OCI-LY1 (cell line): ENCODE measurements around the gene MRC2.

ENCODE experiments used
- H2AFZ ChIP-seq: fragments of 200-600 bp; sonication (generic), shearing (Covaris generic); 2 replicates; pipeline ENCODE4 v1.6.0; 2014; ENCODE audit warnings: antibody characterized with exemption, mild to moderate bottlenecking, low read length
- H3F3A ChIP-seq: fragments of 200-600 bp; sonication (generic), shearing (Covaris generic); 2 replicates; pipeline ENCODE4 v1.6.0; 2014; ENCODE audit warnings: mild to moderate bottlenecking, antibody characterized with exemption, low read length, moderate library complexity; ENCODE audit not compliant: insufficient read depth
- H3K27ac ChIP-seq: fragments of 200-600 bp; sonication (generic); 2 replicates; pipeline ENCODE4 v1.5.1; 2014; ENCODE audit warnings: low read length, mixed run types, mild to moderate bottlenecking, low read depth; ENCODE audit not compliant: poor library complexity, severe bottlenecking
- H3K27me3 ChIP-seq: fragments of 200-600 bp; sonication (generic); 2 replicates; pipeline ENCODE4 v1.6.0; 2014; ENCODE audit warnings: antibody characterized with exemption, mild to moderate bottlenecking, low read length, moderate library complexity; ENCODE audit not compliant: insufficient read depth
- H3K36me3 ChIP-seq: fragments of 200-600 bp; sonication (generic); 2 replicates; pipeline ENCODE4 v1.6.1; 2014; ENCODE audit warnings: mild to moderate bottlenecking, antibody characterized with exemption, low read length, moderate library complexity, mixed read lengths; ENCODE audit not compliant: insufficient read depth
- H3K4me1 ChIP-seq: fragments of 200-600 bp; sonication (generic); 2 replicates; pipeline ENCODE4 v1.5.1; 2014; ENCODE audit warnings: mild to moderate bottlenecking, low read length, moderate library complexity; ENCODE audit not compliant: insufficient read depth, severe bottlenecking
- H3K4me2 ChIP-seq: fragments of 200-600 bp; sonication (generic), shearing (Covaris generic); 2 replicates; pipeline ENCODE4 v1.6.1; 2014; ENCODE audit warnings: low read length
- H3K4me3 ChIP-seq: fragments of 200-600 bp; sonication (generic); 2 replicates; pipeline ENCODE4 v1.5.1; 2014; ENCODE audit warnings: low read length, low read depth, mild to moderate bottlenecking, mixed read lengths; ENCODE audit not compliant: poor library complexity, severe bottlenecking
- H3K79me2 ChIP-seq: fragments of 200-600 bp; shearing (Covaris generic); 2 replicates; pipeline ENCODE4 v1.6.1; 2016; ENCODE audit warnings: mixed run types, low read length, mixed read lengths; ENCODE audit not compliant: insufficient read depth
- H3K9ac ChIP-seq: fragments of 200-600 bp; sonication (generic), shearing (Covaris generic); 2 replicates; pipeline ENCODE4 v1.6.1; 2014; ENCODE audit warnings: mild to moderate bottlenecking, low read length, mixed read lengths
- H3K9me2 ChIP-seq: fragments of 200-600 bp; sonication (generic), shearing (Covaris generic); 2 replicates; pipeline ENCODE4 v1.6.1; 2014; ENCODE audit warnings: low read depth, mild to moderate bottlenecking, low read length, mixed read lengths
- H3K9me3 ChIP-seq: fragments of 200-600 bp; shearing (Covaris generic); 2 replicates; pipeline ENCODE4 v1.6.1; 2014; ENCODE audit warnings: low read length, mixed read lengths
- H4K20me1 ChIP-seq: fragments of 200-600 bp; sonication (generic), shearing (Covaris generic); 2 replicates; pipeline ENCODE4 v1.6.0; 2016; ENCODE audit warnings: mild to moderate bottlenecking, low read length; ENCODE audit not compliant: insufficient read depth
- EZH2 ChIP-seq: fragments of 200-600 bp; sonication (generic), shearing (Covaris generic); IDR thresholded peaks from 2 replicates; pipeline ENCODE4 v1.8.0; 2017; ENCODE audit warnings: borderline replicate concordance, mixed run types, mild to moderate bottlenecking, antibody characterized with exemption, low read length, moderate library complexity, mixed read lengths
- TF ChIP-seq, protein P1 (sequence below): fragments of 200-600 bp; sonication (generic), shearing (Covaris generic); IDR thresholded peaks from 2 replicates; pipeline ENCODE4 v1.5.1; 2017; ENCODE audit warnings: mild to moderate bottlenecking, antibody characterized with exemption, low read length, moderate library complexity, mixed read lengths

Gene MRC2

DNA sequence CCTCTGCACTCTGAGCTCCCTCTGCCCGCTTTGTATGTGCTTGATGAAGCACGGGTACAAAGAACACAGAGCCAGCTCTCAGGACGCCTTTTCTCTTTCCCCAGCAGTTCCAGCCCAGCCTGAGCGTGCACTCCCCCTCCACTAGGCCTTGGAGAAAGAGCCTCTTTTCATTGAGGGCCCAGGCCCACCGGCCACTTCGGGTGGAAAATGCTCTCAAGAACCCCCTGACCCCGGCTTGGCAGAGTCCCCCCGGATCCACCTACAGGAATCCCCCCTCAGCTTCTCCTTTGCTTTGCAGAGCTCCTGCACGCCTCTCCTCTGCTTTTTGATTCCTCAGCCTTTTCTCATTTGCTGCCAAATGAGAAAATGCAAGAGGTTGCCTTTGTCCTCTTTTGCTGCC, 30.2 kb downstream of the MRC2 start:
- Histone ChIP-seq H3K9me2 (no peaks in the 10 kb centered on the region), H3F3A (no peaks in the 10 kb centered on the region), H3K4me3 (no peak overlapping the region), H3K9ac (no peak overlapping the region), H3K4me2 (no peak overlapping the region), H3K4me1 (peaks cover 10% of the 10 kb centered on the region), H3K9me3 (peaks cover 3% of the 10 kb centered on the region; the same call in 1 of the 2 replicates), H3K27ac (no peak overlapping the region), H3K79me2 (no peaks in the 10 kb centered on the region), H3K36me3 (no peaks in the 10 kb centered on the region), H2AFZ (no peak overlapping the region), H3K27me3 (no peaks in the 10 kb centered on the region; the same call in 1 of the 2 replicates), H4K20me1 (no peaks in the 10 kb centered on the region)
- TF ChIP-seq, protein P1, sequence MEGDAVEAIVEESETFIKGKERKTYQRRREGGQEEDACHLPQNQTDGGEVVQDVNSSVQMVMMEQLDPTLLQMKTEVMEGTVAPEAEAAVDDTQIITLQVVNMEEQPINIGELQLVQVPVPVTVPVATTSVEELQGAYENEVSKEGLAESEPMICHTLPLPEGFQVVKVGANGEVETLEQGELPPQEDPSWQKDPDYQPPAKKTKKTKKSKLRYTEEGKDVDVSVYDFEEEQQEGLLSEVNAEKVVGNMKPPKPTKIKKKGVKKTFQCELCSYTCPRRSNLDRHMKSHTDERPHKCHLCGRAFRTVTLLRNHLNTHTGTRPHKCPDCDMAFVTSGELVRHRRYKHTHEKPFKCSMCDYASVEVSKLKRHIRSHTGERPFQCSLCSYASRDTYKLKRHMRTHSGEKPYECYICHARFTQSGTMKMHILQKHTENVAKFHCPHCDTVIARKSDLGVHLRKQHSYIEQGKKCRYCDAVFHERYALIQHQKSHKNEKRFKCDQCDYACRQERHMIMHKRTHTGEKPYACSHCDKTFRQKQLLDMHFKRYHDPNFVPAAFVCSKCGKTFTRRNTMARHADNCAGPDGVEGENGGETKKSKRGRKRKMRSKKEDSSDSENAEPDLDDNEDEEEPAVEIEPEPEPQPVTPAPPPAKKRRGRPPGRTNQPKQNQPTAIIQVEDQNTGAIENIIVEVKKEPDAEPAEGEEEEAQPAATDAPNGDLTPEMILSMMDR: no peak
- TF ChIP-seq EZH2: no peak

DNA sequence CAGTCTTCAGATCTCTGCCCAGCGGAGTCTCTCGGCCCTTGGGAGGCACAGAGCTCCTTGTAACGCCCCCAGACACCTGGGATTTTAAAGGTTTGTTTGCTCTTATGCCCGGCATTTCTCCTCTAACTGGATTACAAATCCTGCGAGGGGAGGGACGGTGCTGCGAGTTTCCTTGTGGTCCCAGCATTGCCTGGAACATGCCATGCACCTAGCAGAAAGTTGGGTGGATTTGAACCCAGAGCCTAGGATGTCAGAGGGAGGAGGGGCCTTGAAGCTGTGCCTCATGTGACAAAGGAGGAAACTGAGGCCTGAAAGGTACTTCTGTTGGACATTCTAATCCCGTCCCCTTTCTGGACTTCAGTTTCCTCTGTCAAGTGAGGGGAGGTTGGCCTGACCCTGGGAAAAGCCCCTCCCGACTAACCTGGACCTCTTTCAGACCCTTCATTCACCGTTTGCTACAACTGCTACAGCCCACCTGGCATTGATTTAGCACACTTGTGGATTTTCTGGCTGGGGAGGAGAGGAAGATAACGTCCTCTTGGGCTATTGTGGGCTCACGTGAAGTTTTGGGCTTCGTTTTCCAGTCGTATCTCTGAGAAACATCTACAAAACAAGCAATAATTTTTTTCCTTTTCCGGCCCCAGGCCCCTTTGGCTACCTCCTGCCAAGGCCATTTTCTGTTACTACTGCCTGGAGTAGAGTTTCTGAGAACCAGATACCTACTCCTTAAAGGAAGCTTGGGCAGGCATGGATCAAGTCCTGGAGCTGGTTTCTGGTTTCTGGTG, 30.9 kb downstream of the MRC2 start:
- Histone ChIP-seq H2AFZ (no peak overlapping the region), H4K20me1 (no peaks in the 10 kb centered on the region), H3K4me1 (peaks cover 3% of the 10 kb centered on the region), H3K27ac (no peak overlapping the region), H3K79me2 (no peaks in the 10 kb centered on the region), H3K4me3 (no peak overlapping the region), H3K9me3 (peaks cover 3% of the 10 kb centered on the region; the same call in 1 of the 2 replicates), H3K4me2 (no peak overlapping the region), H3K9ac (no peak overlapping the region), H3K9me2 (no peaks in the 10 kb centered on the region), H3F3A (no peaks in the 10 kb centered on the region), H3K27me3 (no peaks in the 10 kb centered on the region; the same call in 1 of the 2 replicates), H3K36me3 (no peaks in the 10 kb centered on the region)
- TF ChIP-seq, protein P1: no peak
- no peak for TF ChIP-seq EZH2

DNA sequence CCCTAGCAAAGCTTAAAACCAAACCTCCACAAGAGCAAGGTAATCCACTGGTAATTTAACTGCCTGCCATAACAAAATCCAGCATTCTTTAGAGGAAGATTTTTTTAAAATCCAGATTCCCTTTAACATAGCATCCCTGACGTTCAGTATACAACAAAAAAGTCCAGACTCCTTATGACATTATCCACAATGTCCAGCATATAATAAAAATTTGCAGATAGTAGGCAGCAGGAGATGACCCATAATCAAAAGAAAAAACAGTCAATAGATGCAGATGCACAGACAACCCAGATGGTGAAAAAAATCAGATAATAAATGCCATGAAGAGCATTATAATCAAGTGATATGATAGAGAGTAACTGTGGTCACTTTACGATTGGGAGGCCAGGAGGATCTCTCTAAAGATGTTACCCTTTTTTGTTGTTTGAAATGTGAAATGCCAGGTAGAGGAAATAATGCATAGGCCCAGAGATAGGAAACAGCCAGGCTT, 33.2 kb downstream of the MRC2 start:
- TF ChIP-seq, protein P1: no peak
- no peak for TF ChIP-seq EZH2
- Histone ChIP-seq H3K36me3 (no peaks in the 10 kb centered on the region), H3K9ac (no peak overlapping the region), H3K9me3 (peaks cover 3% of the 10 kb centered on the region; the same call in 1 of the 2 replicates), H3K27ac (no peak overlapping the region), H3K27me3 (no peaks in the 10 kb centered on the region; the same call in 1 of the 2 replicates), H3F3A (no peaks in the 10 kb centered on the region), H3K4me1 (no peaks in the 10 kb centered on the region), H3K79me2 (no peaks in the 10 kb centered on the region), H3K4me2 (no peak overlapping the region), H4K20me1 (no peaks in the 10 kb centered on the region), H2AFZ (no peak overlapping the region), H3K9me2 (no peaks in the 10 kb centered on the region), H3K4me3 (no peak overlapping the region)
